GM15510 (cell line): ENCODE results near the gene CRACDL.

Experiments
- POLR2A ChIP-seq: IDR thresholded peaks from 3 replicates; pipeline ENCODE4 v1.6.1; 2011; ENCODE audit warnings: borderline replicate concordance; ENCODE audit not compliant: insufficient read length; ENCODE audit errors: extremely low read depth

CRACDL gene

GRCh38 chr2:98892871-98893270 is 43.2 kb downstream of the CRACDL start:
- no peak for TF ChIP-seq POLR2A

GRCh38 chr2:98891591-98891990 is 44.4 kb downstream of the CRACDL start:
- TF ChIP-seq POLR2A: no peak

GRCh38 chr2:98886066-98886554 is 49.9 kb downstream of the CRACDL start:
- TF ChIP-seq POLR2A: no peak

GRCh38 chr2:98884658-98885057 is 51.4 kb downstream of the CRACDL start:
- TF ChIP-seq POLR2A: no peak

- TF ChIP-seq POLR2A: no peak
Observed at GRCh38 chr2:98883780-98884211, 52.2 kb downstream of the CRACDL start.

GRCh38 chr2:98882971-98883779 is 52.9 kb downstream of the CRACDL start:
- no peak for TF ChIP-seq POLR2A

- no peak for TF ChIP-seq POLR2A
Observed at GRCh38 chr2:98882368-98882767, 53.7 kb downstream of the CRACDL start.

GRCh38 chr2:98881153-98881650 is 54.8 kb downstream of the CRACDL start:
- TF ChIP-seq POLR2A: no peak

- TF ChIP-seq POLR2A: no peak
Observed at GRCh38 chr2:98880266-98881152, 55.5 kb downstream of the CRACDL start.

- no peak for TF ChIP-seq POLR2A
Observed at GRCh38 chr2:98876741-98877140, 59.3 kb downstream of the CRACDL start.

- TF ChIP-seq POLR2A: no peak
Observed at GRCh38 chr2:98875746-98876145, 60.3 kb downstream of the CRACDL start.

- no peak for TF ChIP-seq POLR2A
Observed at GRCh38 chr2:98875081-98875728, 60.8 kb downstream of the CRACDL start.

GRCh38 chr2:98874186-98874689 is 61.8 kb downstream of the CRACDL start:
- no peak for TF ChIP-seq POLR2A

- TF ChIP-seq POLR2A: no peak
Observed at GRCh38 chr2:98872526-98872925, 63.5 kb downstream of the CRACDL start.

- TF ChIP-seq POLR2A: no peak
Observed at GRCh38 chr2:98871506-98871905, 64.5 kb downstream of the CRACDL start.

- TF ChIP-seq POLR2A: no peak
Observed at GRCh38 chr2:98870516-98871158, 65.4 kb downstream of the CRACDL start.
